Fibroblast of skin of back (primary cell): ENCODE results near the gene LGALSL. TPM values are rescaled to one million over a fixed set of nuclear protein-coding genes. Genes with fewer than 3 reads are reported as not detected.

Source experiments
- DNase-seq: peaks from one replicate; pipeline ENCODE4 v3.0.0-alpha.2; 2013
- polyA plus RNA-seq, 2 experiments: library from polyadenylated mRNA; unstranded; fragments of 120-200 nt; gene quantifications; one replicate each; pipeline ENCODE4 v1.2.1, GENCODE V29; 2013; ENCODE audit not compliant: insufficient read length in 2 of 2

The LGALSL gene
- polyA plus RNA-seq (2013, experiment 1 of 2; ENCODE audit: insufficient read length), result 3.5 TPM
- polyA plus RNA-seq (2013, experiment 2 of 2; ENCODE audit: insufficient read length), result 7.2 TPM

GRCh38 chr2:64453770-64454385, at the start of gene LGALSL:
Gene LGALSL (plus strand): TSS chr2:64454162. CDS start chr2:64454546, 384 bp downstream.
- peak; percentile 53 for DNase-seq

GRCh38 chr2:64404743-64405142, 49.2 kb upstream of the LGALSL start:
- DNase-seq, result no peak

DNA sequence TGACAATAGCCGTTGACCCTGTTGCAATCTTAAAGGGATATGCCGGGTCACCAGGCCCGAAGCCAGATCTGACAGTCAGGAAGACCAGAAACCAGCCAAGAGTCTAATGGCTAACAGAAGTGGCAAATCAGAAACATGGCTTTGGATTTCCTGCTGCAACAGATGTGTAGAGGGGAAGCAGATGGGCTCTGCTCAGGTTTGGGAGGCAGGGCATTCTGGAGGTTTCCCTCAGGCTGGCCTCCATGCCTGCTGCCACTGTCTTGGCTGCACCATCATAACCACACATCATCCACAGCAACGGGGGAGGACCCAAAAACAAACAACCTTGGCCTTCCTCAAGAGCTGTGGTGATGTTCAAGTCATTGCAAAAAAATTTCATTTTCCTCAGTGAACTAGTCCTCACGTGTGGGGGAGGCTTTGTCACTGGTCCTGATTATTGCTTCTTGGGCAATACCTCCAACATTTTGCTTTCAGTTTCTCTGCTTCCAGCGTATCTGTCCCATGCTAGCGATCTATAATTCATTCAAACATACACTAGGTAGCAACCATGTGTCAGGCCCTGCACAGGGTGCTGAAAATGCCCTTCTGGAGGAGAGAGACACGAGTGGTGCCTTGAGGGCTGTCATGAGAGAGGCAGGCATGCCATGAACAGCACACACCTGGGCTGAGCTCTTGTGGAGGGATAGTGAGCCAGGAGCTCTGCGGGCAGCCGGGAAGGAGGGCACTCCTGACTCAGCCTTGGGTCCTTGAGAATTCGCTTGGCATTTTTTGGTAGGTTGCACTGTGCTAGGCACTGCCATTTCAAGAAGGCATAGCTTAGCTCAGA, 48.2 kb upstream of the LGALSL start:
- peak; percentile 85 for DNase-seq

- no peak for DNase-seq
These were observed 47.6 kb upstream of the LGALSL start for GRCh38 chr2:64406407-64406774.

DNA sequence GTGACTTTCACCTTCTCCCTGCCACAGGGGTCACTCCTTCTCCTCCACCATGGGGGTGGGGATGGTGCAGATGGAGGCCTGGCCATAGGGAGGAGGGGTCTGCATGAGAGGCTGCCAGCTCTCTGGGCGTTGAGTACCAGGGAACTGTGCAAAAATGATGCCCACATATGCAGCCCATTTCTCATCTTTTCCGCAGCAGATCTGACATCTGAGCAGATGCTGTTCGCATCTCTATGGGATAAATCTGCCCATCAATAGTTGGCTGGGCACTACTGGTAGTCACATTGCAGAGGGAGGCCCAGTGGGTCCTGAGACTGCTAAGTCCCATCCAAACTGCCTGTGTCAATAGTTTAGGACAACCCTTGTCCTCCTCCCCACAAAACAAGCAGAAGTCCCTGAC, 45.9 kb upstream of the LGALSL start:
- DNase-seq, result no peak

DNA sequence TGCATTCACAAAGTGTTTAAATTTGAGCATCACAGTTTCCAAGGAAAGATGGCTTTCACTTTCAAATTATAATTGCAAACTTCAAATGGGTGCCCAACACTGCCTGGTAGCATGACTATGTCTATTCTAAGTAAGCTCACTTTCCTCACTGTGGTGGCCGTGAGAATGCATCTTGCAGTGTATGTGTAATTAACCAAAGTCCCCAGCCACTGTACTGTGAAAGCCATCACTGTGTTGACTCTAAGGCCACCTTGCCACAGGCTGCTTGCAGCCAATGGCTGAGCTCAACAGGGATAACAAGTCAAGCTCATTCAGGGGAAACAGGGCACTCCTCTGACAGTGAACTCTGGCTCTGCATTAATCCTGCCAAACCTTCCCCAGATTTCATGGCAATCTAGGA, 43.3 kb upstream of the LGALSL start:
- DNase-seq, result no peak

GRCh38 chr2:64412671-64413070, 41.3 kb upstream of the LGALSL start:
- DNase-seq, result no peak

DNA sequence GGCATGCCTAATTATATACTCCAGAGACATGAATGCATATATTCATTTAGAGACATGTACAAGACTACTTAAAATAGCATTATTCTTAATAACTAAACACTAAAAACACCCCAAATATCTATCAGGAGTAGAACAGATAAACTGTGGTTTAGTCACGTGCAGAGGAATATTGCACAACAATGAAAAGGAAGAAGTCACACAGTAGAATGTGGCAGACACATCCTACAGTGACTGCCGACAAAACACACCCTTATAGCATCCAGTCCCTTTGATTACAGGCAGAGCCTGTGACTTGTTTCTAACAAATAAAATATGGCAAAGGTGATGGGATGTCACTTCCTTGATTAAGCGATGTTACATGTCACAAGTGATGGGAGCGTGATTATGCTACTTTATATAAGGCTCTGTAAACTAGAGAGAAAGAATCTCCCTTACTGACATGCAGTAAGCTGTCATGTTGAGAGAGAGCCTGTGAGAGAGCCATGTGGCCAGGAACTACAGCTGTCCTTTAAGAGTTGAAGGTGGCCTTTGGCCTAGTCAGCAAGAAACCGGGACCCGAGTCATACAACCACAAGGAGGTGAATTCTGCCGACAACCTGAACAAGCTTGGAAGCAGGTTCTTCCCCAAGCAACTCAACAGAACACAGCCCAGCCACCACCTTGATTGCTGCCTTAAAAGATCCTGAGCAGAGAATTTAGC, 39.1 kb upstream of the LGALSL start:
- DNase-seq, result no peak

DNA sequence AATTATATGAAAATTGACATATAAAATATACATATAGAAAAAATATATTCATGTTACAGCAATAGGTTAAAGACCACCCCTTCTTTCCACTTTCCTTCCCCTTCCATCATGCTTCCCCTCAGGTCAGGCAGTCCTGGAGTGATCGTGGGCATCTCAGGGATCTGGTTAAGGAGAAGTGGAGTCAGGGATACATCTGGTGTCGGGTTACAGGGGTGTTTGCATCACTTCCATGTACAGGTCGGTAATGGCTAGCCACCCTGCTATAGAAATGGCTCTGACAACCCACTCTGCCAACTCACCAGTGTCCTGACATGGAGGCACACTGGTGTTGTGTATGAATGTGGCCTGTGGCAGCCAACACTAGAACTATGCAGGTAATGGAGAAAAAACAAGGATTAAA, 36.3 kb upstream of the LGALSL start:
- no peak for DNase-seq

DNA sequence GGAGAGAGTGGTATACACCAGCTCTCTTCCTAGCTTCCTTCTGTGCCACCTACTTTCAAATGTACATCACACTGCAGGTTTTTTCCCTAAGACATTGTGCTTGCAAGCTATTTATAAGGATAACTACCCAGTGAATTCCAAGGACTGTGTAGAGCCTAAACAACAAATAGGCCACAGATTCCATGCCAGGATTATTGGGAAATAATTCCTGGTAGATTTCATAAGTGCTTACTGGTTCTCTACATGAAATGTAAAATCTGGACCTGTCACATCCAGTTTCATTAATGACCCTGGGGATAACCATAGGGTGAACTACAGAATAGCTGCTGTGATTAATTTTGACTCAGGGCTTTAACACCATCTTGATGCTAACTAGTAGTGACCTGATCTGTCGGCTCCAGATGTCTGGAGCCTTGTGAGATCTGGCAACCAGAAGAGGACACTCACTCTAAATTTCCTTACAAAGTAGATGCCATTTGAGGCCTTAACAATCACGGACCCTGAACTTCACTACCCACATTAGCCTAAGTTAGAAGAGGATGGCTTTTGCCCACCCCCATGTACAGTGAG, 34.3 kb upstream of the LGALSL start:
- no peak for DNase-seq

DNA sequence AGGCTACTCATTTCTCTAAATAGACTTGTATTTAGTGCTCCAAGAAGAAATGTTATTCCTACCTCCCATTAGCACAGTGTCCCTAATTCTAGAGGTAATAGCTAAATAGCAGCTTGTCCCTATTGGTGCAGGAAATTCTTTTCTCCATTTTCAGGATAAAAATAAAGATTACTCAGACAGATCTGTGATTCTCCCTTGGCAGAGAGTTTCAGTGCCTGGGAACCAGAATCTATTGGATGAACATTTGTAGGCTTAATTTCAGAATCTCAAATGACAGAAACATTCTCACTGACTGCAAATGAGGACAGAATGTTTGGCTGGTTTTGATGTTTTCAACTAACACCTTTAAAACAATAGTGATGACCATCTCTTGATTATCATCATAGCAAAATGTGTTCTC, 33.3 kb upstream of the LGALSL start:
- DNase-seq, result no peak

DNA sequence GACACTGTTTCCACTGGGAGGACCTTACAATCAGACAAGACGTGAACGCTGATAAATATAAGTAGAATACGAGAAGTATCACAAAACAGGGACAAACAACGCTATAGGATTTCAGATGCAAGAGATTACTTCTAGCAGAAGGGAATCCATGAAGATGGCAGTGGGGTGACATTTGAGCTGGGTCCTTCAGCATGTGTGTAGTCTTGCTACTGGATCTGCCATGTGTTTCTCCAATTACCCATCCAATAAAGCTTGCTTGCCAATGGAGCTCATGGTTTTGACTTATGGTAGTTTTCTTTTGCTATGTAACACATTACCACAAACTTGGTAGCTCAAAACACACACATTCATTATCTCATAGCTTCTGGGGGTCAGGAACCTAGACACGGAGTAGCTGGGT, 32.8 kb upstream of the LGALSL start:
- DNase-seq, result no peak

DNA sequence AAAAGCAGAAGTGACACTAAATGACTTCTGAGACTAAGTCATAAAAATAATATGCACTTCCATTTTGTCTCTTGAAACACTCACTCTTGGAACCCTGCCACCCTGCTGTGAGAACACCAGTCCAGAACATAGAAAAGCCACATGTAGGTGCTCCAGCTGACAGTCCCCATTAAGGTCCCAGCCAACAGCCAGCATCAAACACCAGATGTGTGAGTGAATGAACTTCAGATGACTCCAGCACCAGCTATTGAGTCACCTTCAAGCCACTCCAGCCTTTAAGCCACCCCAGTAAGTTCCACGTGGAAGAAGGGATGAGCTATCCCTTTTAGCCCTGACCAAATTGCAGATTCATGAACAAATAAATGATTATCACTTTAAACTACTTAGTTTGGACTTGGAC, 31.5 kb upstream of the LGALSL start:
- peak; percentile 14 for DNase-seq

GRCh38 chr2:64423303-64423702, 30.7 kb upstream of the LGALSL start:
- DNase-seq, result no peak

GRCh38 chr2:64424416-64424987, 29.5 kb upstream of the LGALSL start:
- DNase-seq, result no peak

DNA sequence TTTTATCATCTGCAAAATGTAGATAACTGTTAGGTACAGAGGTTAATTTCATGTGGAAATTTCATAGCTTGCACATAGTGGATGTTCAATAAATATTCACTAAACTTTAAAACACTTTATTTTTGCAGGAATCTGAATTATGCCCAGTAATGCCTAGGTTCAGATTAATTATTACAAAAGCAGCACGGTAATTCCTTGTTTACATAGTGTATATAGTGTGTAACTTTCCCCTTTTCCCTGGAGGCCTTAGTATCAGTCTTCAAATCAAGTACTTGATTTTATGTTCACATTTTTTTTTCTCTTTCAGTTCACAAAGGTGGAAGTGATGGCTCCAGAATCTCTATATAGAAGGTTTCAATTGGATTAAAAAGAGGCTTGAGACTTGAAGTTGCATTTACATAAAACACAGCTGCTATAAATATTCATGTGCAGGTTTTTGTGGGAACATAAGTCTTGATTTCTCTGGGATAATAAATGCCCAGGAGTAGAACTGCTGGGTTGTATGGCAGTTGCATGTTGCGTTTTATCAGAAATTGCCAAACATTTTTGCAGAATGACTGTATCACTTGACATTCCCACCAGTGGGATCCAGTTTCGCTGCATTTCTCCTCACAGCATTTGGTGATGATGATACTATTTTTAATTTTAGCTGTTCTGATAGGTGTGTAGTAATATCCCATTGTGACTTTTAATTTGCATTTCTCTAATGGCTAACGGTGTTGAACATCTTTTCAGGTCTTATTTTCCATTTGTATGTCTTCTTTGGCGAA, 27.6 kb upstream of the LGALSL start:
- peak; percentile 57 for DNase-seq

- DNase-seq, result no peak
These were observed 19.8 kb upstream of the LGALSL start for GRCh38 chr2:64434039-64434657.

GRCh38 chr2:64437883-64438282, 16.1 kb upstream of the LGALSL start:
- no peak for DNase-seq

DNA sequence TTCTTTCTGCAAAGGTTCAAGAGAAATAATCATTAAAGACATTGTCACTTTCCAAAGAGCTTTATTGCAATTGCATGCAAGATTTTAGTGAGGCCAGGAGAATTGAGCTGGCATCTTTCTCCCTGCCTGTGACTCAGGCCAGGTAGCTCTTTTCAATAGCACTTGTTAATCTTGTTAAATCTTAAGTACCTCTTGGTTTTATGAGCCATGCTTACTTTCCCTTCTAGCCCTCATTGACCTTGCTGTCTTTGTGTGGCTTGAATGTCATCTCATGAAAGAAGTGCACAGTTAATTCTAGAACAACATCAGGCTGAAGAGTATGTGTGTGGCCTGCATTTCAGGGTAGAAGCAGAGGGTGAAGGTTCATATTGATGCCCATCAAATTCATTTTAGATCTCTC, 14.8 kb upstream of the LGALSL start:
- no peak for DNase-seq

DNA sequence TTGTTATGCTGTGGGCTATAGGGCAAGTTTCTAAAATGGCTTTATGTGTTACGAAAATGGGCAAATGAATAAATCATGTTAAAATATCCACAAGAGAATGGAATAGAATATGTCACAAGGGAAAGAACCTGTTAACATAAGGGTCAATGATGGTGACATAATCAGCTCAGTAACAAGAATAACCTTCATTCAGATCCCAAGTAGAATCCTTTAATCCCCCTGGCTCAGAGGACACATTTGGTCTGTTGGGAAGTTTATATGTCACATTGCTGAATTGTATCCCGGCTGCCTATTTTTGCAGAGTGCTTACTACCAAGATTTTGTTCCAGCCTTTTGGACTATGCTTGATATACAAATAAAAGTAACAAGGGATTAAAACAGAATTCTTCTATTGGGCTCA, 13.1 kb upstream of the LGALSL start:
- DNase-seq, result no peak

DNA sequence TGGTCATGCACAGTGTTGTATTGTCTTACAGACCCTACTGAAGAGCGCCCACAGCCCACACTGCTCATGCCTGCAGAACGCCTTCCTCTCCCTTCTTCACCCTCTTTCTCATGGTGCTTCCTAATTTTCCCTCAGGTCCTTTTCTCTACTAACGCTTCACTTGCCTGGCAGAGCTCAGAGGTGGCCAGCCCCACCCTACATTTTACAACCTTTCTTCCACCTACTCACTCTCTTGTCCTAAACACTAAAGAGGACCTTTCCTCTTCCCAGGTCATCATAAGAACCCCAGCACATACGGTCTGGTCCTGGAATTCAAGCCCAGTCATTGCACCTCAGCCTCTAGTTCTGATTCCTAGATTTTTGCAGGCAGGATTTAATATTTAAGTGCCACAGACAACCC, 11.7 kb upstream of the LGALSL start:
- no peak for DNase-seq
